GM12873 (cell line): ENCODE data around the gene SIPA1.

Source experiments
- CTCF ChIP-seq: IDR thresholded peaks from 2 replicates; pipeline ENCODE4 v1.5.1; 2012; ENCODE audit warnings: low read depth, mild to moderate bottlenecking, moderate library complexity, low read length, control low read depth; ENCODE audit not compliant: insufficient read depth; ENCODE audit errors: missing control alignments

The SIPA1 gene

GRCh38 chr11:65637032-65637557, 806 bp upstream of the SIPA1 start:
- TF ChIP-seq CTCF = no peak

- no peak for TF ChIP-seq CTCF
Measured at GRCh38 chr11:65639623-65640482, 2.0 kb downstream of the SIPA1 start.

- TF ChIP-seq CTCF = no peak
Measured at GRCh38 chr11:65640483-65641296, 2.8 kb downstream of the SIPA1 start.

GRCh38 chr11:65641297-65642013, 3.6 kb downstream of the SIPA1 start:
- TF ChIP-seq CTCF = no peak

- no peak for TF ChIP-seq CTCF
Measured at GRCh38 chr11:65642014-65642671, 4.2 kb downstream of the SIPA1 start.

- no peak for TF ChIP-seq CTCF
Measured at GRCh38 chr11:65643971-65644370, 6.1 kb downstream of the SIPA1 start.
